H1 (cell line): ENCODE data around the gene PRG2. TPM values are rescaled to one million over a fixed set of nuclear protein-coding genes. Genes with fewer than 3 reads are reported as not detected.

ENCODE experiments used
- CTCF ChIA-PET: fragments of 300-600 bp; sonication (Branson Sonifier 250); formaldehyde crosslinking; loops from one replicate; lab custom pipeline; 2021; ENCODE audit not compliant: partially characterized antibody; lab: Charles Lee
- POLR2A ChIA-PET: fragments of 300-600 bp; sonication (Branson Sonifier 250); formaldehyde crosslinking; loops from one replicate; lab custom pipeline; 2021; ENCODE audit warnings: inconsistent platforms; ENCODE audit not compliant: partially characterized antibody; lab: Charles Lee
- DNase-seq, 2 experiments: peaks; one replicate each; pipeline versions ENCODE4 v3.0.0 to v3.0.0-alpha.2; 2010 to 2022; ENCODE audit warnings: low spot score in 2 of 2, low read depth in 1 of 2, mixed read lengths in 1 of 2
- FAIRE-seq: peaks from 2 replicates; lab custom pipeline; 2011; peaks lifted over from hg19 to GRCh38; lab: Jason Lieb, UNC
- H2AFZ ChIP-seq: 2 replicates; pipeline ENCODE4 v1.8.1; 2012; ENCODE audit warnings: low read length, inconsistent platforms
- H2AK5ac ChIP-seq: 2 replicates; pipeline ENCODE4 v1.6.1; 2013; ENCODE audit warnings: low read depth, low read length
- H2BK120ac ChIP-seq: replicated peaks from 2 replicates; pipeline ENCODE3; 2013; ENCODE audit warnings: low read depth, low read length, inconsistent platforms
- H2BK12ac ChIP-seq: 2 replicates; pipeline ENCODE4 v1.6.1; 2013; ENCODE audit warnings: low read depth, low read length
- H2BK15ac ChIP-seq: 2 replicates; pipeline ENCODE4 v1.6.1; 2013; ENCODE audit warnings: low read length
- H2BK20ac ChIP-seq: 2 replicates; pipeline ENCODE4 v1.6.1; 2013; ENCODE audit warnings: low read length
- H2BK5ac ChIP-seq: 2 replicates; pipeline ENCODE4 v1.6.1; 2013; ENCODE audit warnings: low read depth, low read length
- H3K14ac ChIP-seq: 2 replicates; pipeline ENCODE4 v1.6.1; 2013; ENCODE audit warnings: inconsistent platforms; ENCODE audit not compliant: insufficient read length
- H3K18ac ChIP-seq: 2 replicates; pipeline ENCODE4 v1.6.1; 2013; ENCODE audit warnings: low read length; ENCODE audit errors: extremely low read depth
- H3K23ac ChIP-seq: 2 replicates; pipeline ENCODE4 v1.6.1; 2013; ENCODE audit warnings: inconsistent platforms; ENCODE audit not compliant: insufficient read length
- H3K23me2 ChIP-seq: 2 replicates; pipeline ENCODE4 v1.6.1; 2013; ENCODE audit warnings: low read depth, low read length
- H3K27ac ChIP-seq: 2 replicates; pipeline ENCODE4 v1.6.1; 2011; ENCODE audit warnings: low read depth, low read length, inconsistent platforms
- H3K27me3 ChIP-seq, 4 experiments: replicated peaks in 1 of 4; 1 replicate in 1 of 4; 2 replicates in 3 of 4; pipeline versions ENCODE4 v1.6.1 to v1.8.1; 2011 to 2013; ENCODE audit warnings: low read length in 3 of 4, mild to moderate bottlenecking in 3 of 4, inconsistent platforms in 2 of 4, mixed read lengths in 2 of 4, moderate library complexity in 1 of 4; ENCODE audit not compliant: control insufficient read depth in 3 of 4, insufficient read depth in 3 of 4; ENCODE audit errors: extremely low read depth in 1 of 4
- H3K36me3 ChIP-seq, 4 experiments: 2 replicates each; pipeline versions ENCODE4 v1.6.1 to v1.8.1; 2011 to 2013; ENCODE audit warnings: mild to moderate bottlenecking in 4 of 4, low read length in 3 of 4, moderate library complexity in 2 of 4, control low read depth in 1 of 4, inconsistent platforms in 1 of 4; ENCODE audit not compliant: insufficient read depth in 4 of 4, control insufficient read depth in 2 of 4
- H3K4ac ChIP-seq: replicated peaks from 2 replicates; pipeline ENCODE3; 2013; ENCODE audit warnings: low read length, low read depth, mixed read lengths, inconsistent platforms; ENCODE audit not compliant: insufficient read length
- H3K4me1 ChIP-seq, 4 experiments: replicated peaks in 1 of 4; 1 replicate in 1 of 4; 2 replicates in 3 of 4; pipeline versions ENCODE4 v1.6.1 to v1.8.1; 2011 to 2013; ENCODE audit warnings: low read length in 3 of 4, inconsistent platforms in 2 of 4, mixed read lengths in 1 of 4; ENCODE audit not compliant: insufficient read depth in 4 of 4, control insufficient read depth in 3 of 4
- H3K4me2 ChIP-seq, 2 experiments: 2 replicates each; pipeline versions ENCODE4 v1.6.1 to v1.8.1; 2011 to 2013; ENCODE audit warnings: low read depth in 2 of 2, low read length in 2 of 2, control low read depth in 1 of 2, inconsistent platforms in 1 of 2, mild to moderate bottlenecking in 1 of 2; ENCODE audit not compliant: insufficient read depth in 1 of 2
- H3K4me3 ChIP-seq, 4 experiments: fragments of 200-600, 300-600 bp in 1 of 4; sonication (generic), shearing (Covaris generic), sonication (Bioruptor Twin) in 1 of 4; 2 replicates each; pipeline versions ENCODE4 v1.5.1 to v1.8.1; 2011 to 2016; ENCODE audit warnings: low read length in 4 of 4, low read depth in 3 of 4, control low read depth in 2 of 4, inconsistent platforms in 2 of 4, mild to moderate bottlenecking in 2 of 4, mixed read lengths in 1 of 4, moderate library complexity in 1 of 4; ENCODE audit not compliant: insufficient read depth in 2 of 4; ENCODE audit errors: extremely low read depth in 1 of 4
- H3K56ac ChIP-seq: replicated peaks from 2 replicates; pipeline ENCODE3; 2013; ENCODE audit warnings: low read depth, mild to moderate bottlenecking, mixed read lengths, low read length, inconsistent platforms; ENCODE audit not compliant: insufficient read length
- H3K79me1 ChIP-seq: 2 replicates; pipeline ENCODE4 v1.6.1; 2013; ENCODE audit warnings: low read depth, low read length, control low read depth
- H3K79me2 ChIP-seq, 2 experiments: 2 replicates each; pipeline versions ENCODE4 v1.6.1 to v1.8.1; 2012 to 2013; ENCODE audit warnings: low read length in 2 of 2, mild to moderate bottlenecking in 2 of 2, inconsistent platforms in 1 of 2; ENCODE audit not compliant: insufficient read depth in 2 of 2, control insufficient read depth in 1 of 2
- H3K9ac ChIP-seq, 4 experiments: replicated peaks in 1 of 4; 1 replicate in 1 of 4; 2 replicates in 3 of 4; pipeline versions ENCODE4 v1.6.1 to v1.8.1; 2011 to 2013; ENCODE audit warnings: low read depth in 3 of 4, low read length in 3 of 4, control low read depth in 2 of 4, mild to moderate bottlenecking in 2 of 4, moderate library complexity in 2 of 4, inconsistent platforms in 1 of 4; ENCODE audit errors: extremely low read depth in 1 of 4
- H3K9me3 ChIP-seq, 2 experiments: 2 replicates each; pipeline versions ENCODE4 v1.6.1 to v1.8.1; 2012 to 2013; ENCODE audit warnings: mild to moderate bottlenecking in 2 of 2, moderate library complexity in 2 of 2, control low read depth in 1 of 2, inconsistent platforms in 1 of 2, low read depth in 1 of 2, low read length in 1 of 2, mixed read lengths in 1 of 2; ENCODE audit not compliant: insufficient read depth in 2 of 2
- H4K20me1 ChIP-seq, 2 experiments: replicated peaks in 1 of 2; 2 replicates each; pipeline versions ENCODE3 to v1.8.1; 2011 to 2013; ENCODE audit warnings: inconsistent platforms in 2 of 2, low read length in 2 of 2, mild to moderate bottlenecking in 1 of 2; ENCODE audit not compliant: insufficient read depth in 2 of 2, control insufficient read depth in 1 of 2
- H4K5ac ChIP-seq: 2 replicates; pipeline ENCODE4 v1.6.1; 2013; ENCODE audit warnings: low read length, low read depth, mixed read lengths, inconsistent platforms; ENCODE audit not compliant: insufficient read length
- H4K8ac ChIP-seq: 2 replicates; pipeline ENCODE4 v1.8.0; 2013; ENCODE audit warnings: mild to moderate bottlenecking, moderate library complexity, low read length, inconsistent platforms; ENCODE audit not compliant: insufficient read depth; ENCODE audit errors: extremely low read depth
- H4K91ac ChIP-seq: replicated peaks from 2 replicates; pipeline ENCODE3; 2013; ENCODE audit warnings: low read length, mixed read lengths, inconsistent platforms; ENCODE audit not compliant: insufficient read length
- ATF3 ChIP-seq: IDR thresholded peaks from 2 replicates; pipeline ENCODE4 v1.6.1; 2011; ENCODE audit warnings: low read depth, mild to moderate bottlenecking, low read length; ENCODE audit not compliant: insufficient read depth
- CHD2 ChIP-seq: IDR thresholded peaks from 2 replicates; pipeline ENCODE4 v1.6.1; 2012; ENCODE audit warnings: low read length, improper control_type of control experiment
- E2F6 ChIP-seq: IDR thresholded peaks from 2 replicates; pipeline ENCODE4 v1.6.1; 2012; ENCODE audit warnings: inconsistent platforms
- GABPA ChIP-seq: IDR thresholded peaks from 2 replicates; pipeline ENCODE4 v1.6.1; 2011; ENCODE audit warnings: mild to moderate bottlenecking, low read length, moderate library complexity, borderline replicate concordance; ENCODE audit not compliant: insufficient read depth
- HDAC2 ChIP-seq, 2 experiments: fragments of 300-600 bp in 1 of 2; sonication (generic) in 1 of 2; IDR thresholded peaks; 2 replicates each; pipeline ENCODE4 v1.6.1; 2011 to 2012; ENCODE audit warnings: low read depth in 2 of 2, low read length in 2 of 2, mild to moderate bottlenecking in 2 of 2, moderate library complexity in 2 of 2, borderline replicate concordance in 1 of 2, inconsistent platforms in 1 of 2
- KDM5A ChIP-seq: fragments of 200-600 bp; IDR thresholded peaks from 2 replicates; pipeline ENCODE4 v1.7.1; 2012; ENCODE audit warnings: mild to moderate bottlenecking, low read length, inconsistent platforms, mixed read lengths
- RNF2 ChIP-seq: fragments of 200-900, 300-1000 bp; sonication (generic); IDR thresholded peaks from 2 replicates; pipeline ENCODE4 v1.7.1; 2016; ENCODE audit warnings: borderline replicate concordance, low read depth, mild to moderate bottlenecking, antibody characterized with exemption, low read length; ENCODE audit not compliant: poor library complexity, severe bottlenecking; ENCODE audit errors: missing control alignments
- RXRA ChIP-seq: IDR thresholded peaks from 2 replicates; pipeline ENCODE4 v1.6.1; 2011; ENCODE audit warnings: low read depth, mild to moderate bottlenecking, low read length, moderate library complexity; ENCODE audit not compliant: insufficient read depth
- SUZ12 ChIP-seq: fragments of 200-600 bp; sonication (generic); IDR thresholded peaks from 2 replicates; pipeline ENCODE4 v1.6.1; 2012; ENCODE audit warnings: mild to moderate bottlenecking, inconsistent platforms, low read length, moderate library complexity, mixed read lengths
- YY1 ChIP-seq: IDR thresholded peaks from 2 replicates; pipeline ENCODE4 v1.6.1; 2011; ENCODE audit warnings: low read depth, mild to moderate bottlenecking, low read length
- WGBS, 2 experiments: shearing (Covaris generic) in 1 of 2; methylation state at CpG; one replicate each; pipeline versions ENCODE4 v1.1.6 to v1.1.7; 2013 to 2015; ENCODE audit warnings: low lambda C conversion rate in 2 of 2, mixed read lengths in 2 of 2, inconsistent platforms in 1 of 2, low coverage in 1 of 2, missing lambda C conversion rate in 1 of 2; ENCODE audit not compliant: insufficient replicate concordance in 2 of 2, insufficient coverage in 1 of 2, insufficient read length in 1 of 2; ENCODE audit errors: extremely low coverage in 1 of 2, missing lambda C conversion rate in 1 of 2; 5-methylcytosine and 5-hydroxymethylcytosine counted together
- polyA plus RNA-seq, 7 experiments: library from polyadenylated mRNA; depleted of rRNA in 3 of 7; stranded (reverse) in 5 of 7; unstranded in 2 of 7; fragments of >200 nt in 5 of 7; fragments of 200-250 nt in 2 of 7; gene quantifications; 1 replicate in 5 of 7; 2 replicates in 1 of 7; 4 replicates in 1 of 7; pipeline versions ENCODE4 v1.2.1 to v1.2.3, GENCODE V29; 2011 to 2013; ENCODE audit warnings: missing spikeins in 2 of 7, mixed read lengths in 2 of 7
- total RNA-seq: library from RNA; stranded (reverse); fragmentation: NEBNext Ultra II Directional; extraction: Animal tissue kit (Norgen Biotek cat#: 25700); gene quantifications from 2 replicates; pipeline ENCODE4 v1.2.1, GENCODE V29; 2021

PRG2 gene
- total and polyA plus RNA-seq, 2 of the 8 experiments (the other 6 are each of a cell fraction or from before 2014, with no cell fraction given) = 0.32 TPM; not detected in 1

GRCh38 chr11:57394203-57394965 lies 3.9 kb upstream of the PRG2 start:
- 90% methylated on average over 4 of the region's 4 CpGs; no CpG with 5 or more reads in 1 of the 2 experiments for WGBS, 2 experiments
- Histone ChIP-seq H2AK5ac (no peak overlapping the region), H2BK5ac (no peak overlapping the region), H3K9me3 (no peaks in the 10 kb centered on the region), H4K20me1 (no peaks in the 10 kb centered on the region), H4K8ac (no peak overlapping the region), H3K4me1 (no peaks in the 10 kb centered on the region), H3K4me2 (no peak overlapping the region), H2BK120ac (no peak overlapping the region), H3K36me3 (no peaks in the 10 kb centered on the region), H2AFZ (no peak overlapping the region), H3K27ac (no peak overlapping the region), H2BK15ac (no peak overlapping the region), H3K4ac (no peak overlapping the region), H2BK12ac (no peak overlapping the region), H3K23me2 (no peaks in the 10 kb centered on the region), H3K18ac (no peak overlapping the region), H4K91ac (no peak overlapping the region), H3K27me3 (no peaks in the 10 kb centered on the region; a peak in 2 of 7 replicates), H3K56ac (no peak overlapping the region), H3K23ac (no peak overlapping the region), H3K79me2 (no peaks in the 10 kb centered on the region), H2BK20ac (no peak overlapping the region), H3K4me3 (no peak overlapping the region), H4K5ac (no peak overlapping the region), H3K79me1 (no peaks in the 10 kb centered on the region; the same call in 1 of the 2 replicates), H3K14ac (no peak overlapping the region), H3K9ac (no peak overlapping the region)
- no peak for FAIRE-seq
- CTCF ChIA-PET = interaction anchor here (1.6 kb wide), 1 partner anchor 14 kb away, joined by 4 read pairs; no protein-coding TSS in a partner anchor
- no peak for DNase-seq
- POLR2A ChIA-PET = interaction anchor here (0.9 to 2.2 kb wide), 4 partner anchors 8 to 120 kb away, joined by 3 to 4 read pairs (median 4); no protein-coding TSS in a partner anchor
- no peak for TF ChIP-seq HDAC2 (IDR thresholded peaks at IDR 0.05; ENCODE audit: borderline replicate concordance in 1 of 2, low read depth in 2 of 2, low read length in 2 of 2)
- no peak for TF ChIP-seq GABPA
- TF ChIP-seq YY1 = no peak
- TF ChIP-seq E2F6 = no peak
- no peak for TF ChIP-seq SUZ12
- TF ChIP-seq ATF3 = no peak
- TF ChIP-seq RNF2 = no peak
- no peak for TF ChIP-seq RXRA
- TF ChIP-seq KDM5A = no peak
- TF ChIP-seq CHD2 = no peak
